Ishikawa (cell line): Measurements from ENCODE around the gene NOTO.

ENCODE experiments used
- CEBPB ChIP-seq: IDR thresholded peaks from 2 replicates; pipeline ENCODE4 v1.6.1; 2012
- CREB1 ChIP-seq: IDR thresholded peaks from 2 replicates; pipeline ENCODE4 v1.6.1; 2012; ENCODE audit warnings: low read depth
- EGR1 ChIP-seq: IDR thresholded peaks from 2 replicates; pipeline ENCODE4 v1.6.1; 2012
- EP300 ChIP-seq: IDR thresholded peaks from 2 replicates; pipeline ENCODE4 v1.6.1; 2012; ENCODE audit warnings: borderline replicate concordance
- FOXM1 ChIP-seq: IDR thresholded peaks from 2 replicates; pipeline ENCODE4 v1.6.1; 2012; ENCODE audit warnings: low read depth, borderline replicate concordance
- MAX ChIP-seq: IDR thresholded peaks from 2 replicates; pipeline ENCODE4 v1.6.1; 2012
- NFIC ChIP-seq: IDR thresholded peaks from 2 replicates; pipeline ENCODE4 v1.6.1; 2012
- RAD21 ChIP-seq: IDR thresholded peaks from 2 replicates; pipeline ENCODE4 v1.6.1; 2012; ENCODE audit warnings: low read depth
- REST ChIP-seq: IDR thresholded peaks from 2 replicates; pipeline ENCODE4 v1.6.1; 2012; ENCODE audit warnings: low read depth, mild to moderate bottlenecking
- TAF1 ChIP-seq: IDR thresholded peaks from 2 replicates; pipeline ENCODE4 v1.6.1; 2012; ENCODE audit warnings: low read depth, mild to moderate bottlenecking
- TCF12 ChIP-seq: IDR thresholded peaks from 2 replicates; pipeline ENCODE4 v1.6.1; 2012; ENCODE audit warnings: low read depth
- TEAD4 ChIP-seq: IDR thresholded peaks from 2 replicates; pipeline ENCODE4 v1.6.1; 2012
- USF1 ChIP-seq: IDR thresholded peaks from 2 replicates; pipeline ENCODE4 v1.6.1; 2012
- YY1 ChIP-seq: IDR thresholded peaks from 2 replicates; pipeline ENCODE4 v1.6.1; 2012; ENCODE audit warnings: low read depth
- ZBTB7A ChIP-seq: IDR thresholded peaks from 2 replicates; pipeline ENCODE4 v1.6.1; 2012; ENCODE audit warnings: low read depth

Gene NOTO

GRCh38 chr2:73202156-73203054 is at the start of gene NOTO:
NOTO (plus strand) TSS chr2:73202574; CDS start chr2:73202667, 93 bp downstream.
- TF ChIP-seq USF1 (no peak), EGR1 (no peak), TEAD4 (no peak), MAX (no peak), TCF12 (no peak), EP300 (no peak), CEBPB (no peak)

- TF ChIP-seq ZBTB7A, result 0 out of 2 replicates have a peak, but pooled peaks have one; percentile 45
- TF ChIP-seq TEAD4, result no peak
- peak; percentile 92 for TF ChIP-seq RAD21
- TF ChIP-seq TAF1, result no peak
- no peak for TF ChIP-seq NFIC
- TF ChIP-seq FOXM1, result no peak
- TF ChIP-seq EP300, result no peak
- no peak for TF ChIP-seq TCF12
- TF ChIP-seq EGR1, result no peak
- TF ChIP-seq REST, result no peak
- TF ChIP-seq YY1, result no peak
- TF ChIP-seq MAX, result no peak
- TF ChIP-seq CREB1, result no peak
- TF ChIP-seq USF1, result no peak
- TF ChIP-seq CEBPB, result no peak
Observed at GRCh38 chr2:73156539-73157124, 45.7 kb upstream of the NOTO start.

GRCh38 chr2:73162856-73163391 is 39.5 kb upstream of the NOTO start:
- TF ChIP-seq TAF1, result no peak
- no peak for TF ChIP-seq CEBPB
- TF ChIP-seq TEAD4, result no peak
- no peak for TF ChIP-seq ZBTB7A
- TF ChIP-seq RAD21, result no peak
- TF ChIP-seq MAX, result no peak
- no peak for TF ChIP-seq CREB1
- TF ChIP-seq USF1, result no peak
- TF ChIP-seq EP300, result no peak
- TF ChIP-seq YY1, result no peak
- TF ChIP-seq FOXM1, result no peak
- TF ChIP-seq EGR1, result no peak
- TF ChIP-seq REST, result no peak
- no peak for TF ChIP-seq NFIC
- TF ChIP-seq TCF12, result no peak

- peak; percentile 92 for TF ChIP-seq RAD21
- no peak for TF ChIP-seq CEBPB
Observed at GRCh38 chr2:73163483-73164367, 38.6 kb upstream of the NOTO start.
